HepG2 (cell line): ENCODE data around the gene LRTM2. TPM values are rescaled to one million over a fixed set of nuclear protein-coding genes. Genes with fewer than 3 reads are reported as not detected.

Experiments
- ATAC-seq: fragments of 200-7000 bp; cut with Tn5 transposase; 3 replicates; pipeline ENCODE4 v1.9.1; 2020; ENCODE audit warnings: mild to moderate bottlenecking, moderate library complexity
- BruUV-seq: library from RNA; stranded (reverse); fragments of 400-500 nt; replicated peaks from 2 replicates; lab custom pipeline; 2021; lab: Mats Ljungman, UMichigan
- CTCF ChIA-PET: fragments of 300-600 bp; formaldehyde crosslinking; extraction: SDS; loops from one replicate; lab custom pipeline; 2021; ENCODE audit warnings: low total read pairs, inconsistent platforms, low intra/inter-chr PET ratio; lab: Yijun Ruan, JAX
- POLR2A ChIA-PET: fragments of 350-600 bp; sonication (Branson Sonifier 250); formaldehyde crosslinking; loops from one replicate; lab custom pipeline; 2020; ENCODE audit warnings: antibody characterized with exemption, inconsistent platforms; lab: Yijun Ruan, JAX
- DNase-seq: peaks from one replicate; pipeline ENCODE4 v3.0.0-alpha.2; 2015; ENCODE audit warnings: low spot score
- FAIRE-seq: peaks from 3 replicates; lab custom pipeline; 2011; peaks lifted over from hg19 to GRCh38; lab: Jason Lieb, UNC
- H2AFZ ChIP-seq: one replicate; pipeline ENCODE4 v1.6.1; 2011; ENCODE audit warnings: low read length, inconsistent platforms
- H3K27ac ChIP-seq: fragments of 300-600 bp; 3 replicates; pipeline ENCODE4 v1.8.0; 2011; ENCODE audit warnings: mixed run types, mild to moderate bottlenecking, mixed read lengths, low read length, inconsistent platforms; ENCODE audit not compliant: insufficient read depth; ENCODE audit errors: extremely low read length
- H3K27me3 ChIP-seq, 2 experiments: fragments of 200-600 bp in 1 of 2; 2 replicates in 1 of 2; 3 replicates in 1 of 2; pipeline versions ENCODE4 v1.6.0 to v1.8.0; 2011; ENCODE audit warnings: low read length in 2 of 2, mild to moderate bottlenecking in 2 of 2, moderate library complexity in 2 of 2, inconsistent platforms in 1 of 2; ENCODE audit not compliant: insufficient read depth in 2 of 2, control insufficient read depth in 1 of 2
- H3K36me3 ChIP-seq, 2 experiments: fragments of 200-600 bp in 1 of 2; replicated peaks in 1 of 2; 2 replicates in 1 of 2; 3 replicates in 1 of 2; pipeline versions ENCODE4 v1.5.1 to v1.8.0; 2011; ENCODE audit warnings: low read length in 2 of 2, inconsistent platforms in 1 of 2; ENCODE audit not compliant: insufficient read depth in 2 of 2, control insufficient read depth in 1 of 2
- H3K4me1 ChIP-seq: 2 replicates; pipeline ENCODE4 v1.5.1; 2012; ENCODE audit warnings: low read length, inconsistent platforms; ENCODE audit not compliant: insufficient read depth
- H3K4me2 ChIP-seq: 2 replicates; pipeline ENCODE4 v1.6.0; 2011; ENCODE audit warnings: low read depth, low read length, inconsistent platforms
- H3K4me3 ChIP-seq, 3 experiments: fragments of 200-600 bp in 1 of 3; sonication (generic), shearing (Covaris generic) in 1 of 3; replicated peaks in 1 of 3; 2 replicates each; pipeline ENCODE4 v1.5.1; 2011 to 2016; ENCODE audit warnings: low read length in 3 of 3, inconsistent platforms in 2 of 3, low read depth in 2 of 3, mild to moderate bottlenecking in 2 of 3, control low read depth in 1 of 3, mixed read lengths in 1 of 3; ENCODE audit not compliant: insufficient read depth in 1 of 3
- H3K79me2 ChIP-seq: one replicate; pipeline ENCODE4 v1.6.1; 2011; ENCODE audit warnings: low read length, inconsistent platforms; ENCODE audit not compliant: insufficient read depth
- H3K9ac ChIP-seq: 2 replicates; pipeline ENCODE4 v1.6.0; 2011; ENCODE audit warnings: mild to moderate bottlenecking, low read depth, low read length, inconsistent platforms; ENCODE audit not compliant: insufficient read depth
- H3K9me3 ChIP-seq: 2 replicates; pipeline ENCODE4 v1.5.1; 2012; ENCODE audit warnings: mild to moderate bottlenecking, low read length
- H4K20me1 ChIP-seq: 2 replicates; pipeline ENCODE4 v1.6.0; 2011; ENCODE audit warnings: inconsistent platforms, mild to moderate bottlenecking, low read length, moderate library complexity; ENCODE audit not compliant: insufficient read depth
- HMGA1 ChIP-seq: sonication (generic); formaldehyde crosslinking; conservative IDR thresholded peaks from 2 replicates; pipeline ENCODE4 v1.4.0; 2020; ENCODE audit warnings: missing genetic modification reagents
- KLF13 ChIP-seq: sonication (generic); formaldehyde crosslinking; IDR thresholded peaks from 2 replicates; pipeline ENCODE4 v1.4.0; 2020; ENCODE audit warnings: mild to moderate bottlenecking, missing genetic modification reagents
- MAF1 ChIP-seq: sonication (generic); formaldehyde crosslinking; IDR thresholded peaks from 2 replicates; pipeline ENCODE4 v1.5.0; 2020; ENCODE audit warnings: missing genetic modification reagents, borderline replicate concordance
- RNF219 ChIP-seq: sonication (generic); formaldehyde crosslinking; IDR thresholded peaks from 2 replicates; pipeline ENCODE4 v1.5.0; 2020; ENCODE audit warnings: mild to moderate bottlenecking, missing genetic modification reagents
- SIX4 ChIP-seq: sonication (generic); formaldehyde crosslinking; IDR thresholded peaks from 2 replicates; pipeline ENCODE4 v1.4.0; 2020; ENCODE audit warnings: missing genetic modification reagents
- SRSF9 ChIP-seq: fragments of 200-400 bp; formaldehyde crosslinking; IDR thresholded peaks from 2 replicates; pipeline ENCODE4 v1.6.1; 2018; ENCODE audit warnings: borderline replicate concordance, mild to moderate bottlenecking, low read depth, low read length; ENCODE audit not compliant: insufficient read depth, poor library complexity, severe bottlenecking
- TOPORS ChIP-seq: sonication (generic); formaldehyde crosslinking; IDR thresholded peaks from 2 replicates; pipeline ENCODE4 v1.8.0; 2023; ENCODE audit warnings: mild to moderate bottlenecking, missing genetic modification reagents
- ZNF331 ChIP-seq: sonication (generic); formaldehyde crosslinking; IDR thresholded peaks from 2 replicates; pipeline ENCODE4 v1.4.0; 2020; ENCODE audit warnings: missing genetic modification reagents
- ZNF510 ChIP-seq: sonication (generic); formaldehyde crosslinking; IDR thresholded peaks from 2 replicates; pipeline ENCODE4 v1.4.0; 2020; ENCODE audit warnings: low read depth, mild to moderate bottlenecking, missing genetic modification reagents
- ZNF883 ChIP-seq: sonication (generic); formaldehyde crosslinking; IDR thresholded peaks from 2 replicates; pipeline ENCODE4 v1.5.1; 2020; ENCODE audit warnings: mild to moderate bottlenecking, missing genetic modification reagents; ENCODE audit errors: not compliant biosample characterization
- WGBS: methylation state at CpG from one replicate; pipeline ENCODE4 v1.1.6; 2017; ENCODE audit warnings: low lambda C conversion rate; 5-methylcytosine and 5-hydroxymethylcytosine counted together
- in situ Hi-C: cut with HindIII; loops from 2 replicates; pipeline ENCODE4 v1.10.0; 2017; ENCODE audit warnings: low pct_unique_long_range_greater_than_20kb; ENCODE audit not compliant: extremely low pct_ligation_motif_present
- intact Hi-C: fragments of 100-400 bp; cut with micrococcal nuclease; formaldehyde crosslinking; loops from one replicate; pipeline ENCODE4 v1.10.0; 2022; ENCODE audit not compliant: unreplicated experiment
- polyA plus RNA-seq, 8 experiments: library from polyadenylated mRNA; depleted of rRNA in 3 of 8; stranded (reverse) in 7 of 8; unstranded in 1 of 8; fragments of >200 nt; fragmentation: Illumina TruSeq in 4 of 8; extraction: Trizol in 4 of 8; gene quantifications; 2 replicates each; pipeline versions ENCODE4 v1.2.1 to v1.2.3, GENCODE V29; 2011 to 2016; ENCODE audit warnings: low read depth in 4 of 8, missing spikeins in 1 of 8, mixed read lengths in 1 of 8; ENCODE audit not compliant: insufficient read depth in 1 of 8
- total RNA-seq, 5 experiments: library from RNA; depleted of rRNA; stranded (reverse); fragments of >200 nt; fragmentation: Illumina TruSeq; extraction: Trizol; gene quantifications; 2 replicates each; pipeline ENCODE4 v1.2.3, GENCODE V29; 2016; ENCODE audit warnings: low read depth in 1 of 5
- TF ChIP-seq, protein P1 (sequence below): sonication (generic); formaldehyde crosslinking; IDR thresholded peaks from 2 replicates; pipeline ENCODE4 v1.9.0; 2022; ENCODE audit warnings: low read depth, missing genetic modification reagents
- TF ChIP-seq, protein P2 (sequence below): sonication (generic); formaldehyde crosslinking; IDR thresholded peaks from 2 replicates; pipeline ENCODE4 v1.4.0; 2020; ENCODE audit warnings: missing genetic modification reagents, borderline replicate concordance

The LRTM2 gene
- total and polyA plus RNA-seq, 2 of the 13 experiments (the other 11 are each of a cell fraction or from before 2014, with no cell fraction given) = 0.09 TPM; not detected in 1

GRCh38 chr12:1829306-1829900, 9.0 kb downstream of the LRTM2 start:
- no peak overlapping the region for H2AFZ ChIP-seq
- no peaks in the 10 kb centered on the region for H4K20me1 ChIP-seq
- H3K9ac ChIP-seq = no peak overlapping the region
- H3K4me3 ChIP-seq = no peak overlapping the region
- ChIA-PET POLR2A (no interaction called here), CTCF (no interaction called here)
- H3K4me2 ChIP-seq = no peak overlapping the region
- no peak overlapping the region for H3K27ac ChIP-seq
- in situ Hi-C loops (no loop called here), intact Hi-C loops (no loop called here)
- TF ChIP-seq, protein P1, sequence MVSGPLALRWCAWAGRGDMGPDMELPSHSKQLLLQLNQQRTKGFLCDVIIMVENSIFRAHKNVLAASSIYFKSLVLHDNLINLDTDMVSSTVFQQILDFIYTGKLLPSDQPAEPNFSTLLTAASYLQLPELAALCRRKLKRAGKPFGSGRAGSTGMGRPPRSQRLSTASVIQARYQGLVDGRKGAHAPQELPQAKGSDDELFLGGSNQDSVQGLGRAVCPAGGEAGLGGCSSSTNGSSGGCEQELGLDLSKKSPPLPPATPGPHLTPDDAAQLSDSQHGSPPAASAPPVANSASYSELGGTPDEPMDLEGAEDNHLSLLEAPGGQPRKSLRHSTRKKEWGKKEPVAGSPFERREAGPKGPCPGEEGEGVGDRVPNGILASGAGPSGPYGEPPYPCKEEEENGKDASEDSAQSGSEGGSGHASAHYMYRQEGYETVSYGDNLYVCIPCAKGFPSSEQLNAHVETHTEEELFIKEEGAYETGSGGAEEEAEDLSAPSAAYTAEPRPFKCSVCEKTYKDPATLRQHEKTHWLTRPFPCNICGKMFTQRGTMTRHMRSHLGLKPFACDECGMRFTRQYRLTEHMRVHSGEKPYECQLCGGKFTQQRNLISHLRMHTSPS = no peak
- no peak for TF ChIP-seq KLF13
- TF ChIP-seq SIX4 (CRISPR knock-in tag) = no peak
- TF ChIP-seq ZNF331 (CRISPR knock-in tag) = no peak
- TF ChIP-seq HMGA1 (CRISPR knock-in tag) = no peak
- TF ChIP-seq SRSF9 = no peak
- TF ChIP-seq ZNF883 = no peak
- TF ChIP-seq, protein P2, sequence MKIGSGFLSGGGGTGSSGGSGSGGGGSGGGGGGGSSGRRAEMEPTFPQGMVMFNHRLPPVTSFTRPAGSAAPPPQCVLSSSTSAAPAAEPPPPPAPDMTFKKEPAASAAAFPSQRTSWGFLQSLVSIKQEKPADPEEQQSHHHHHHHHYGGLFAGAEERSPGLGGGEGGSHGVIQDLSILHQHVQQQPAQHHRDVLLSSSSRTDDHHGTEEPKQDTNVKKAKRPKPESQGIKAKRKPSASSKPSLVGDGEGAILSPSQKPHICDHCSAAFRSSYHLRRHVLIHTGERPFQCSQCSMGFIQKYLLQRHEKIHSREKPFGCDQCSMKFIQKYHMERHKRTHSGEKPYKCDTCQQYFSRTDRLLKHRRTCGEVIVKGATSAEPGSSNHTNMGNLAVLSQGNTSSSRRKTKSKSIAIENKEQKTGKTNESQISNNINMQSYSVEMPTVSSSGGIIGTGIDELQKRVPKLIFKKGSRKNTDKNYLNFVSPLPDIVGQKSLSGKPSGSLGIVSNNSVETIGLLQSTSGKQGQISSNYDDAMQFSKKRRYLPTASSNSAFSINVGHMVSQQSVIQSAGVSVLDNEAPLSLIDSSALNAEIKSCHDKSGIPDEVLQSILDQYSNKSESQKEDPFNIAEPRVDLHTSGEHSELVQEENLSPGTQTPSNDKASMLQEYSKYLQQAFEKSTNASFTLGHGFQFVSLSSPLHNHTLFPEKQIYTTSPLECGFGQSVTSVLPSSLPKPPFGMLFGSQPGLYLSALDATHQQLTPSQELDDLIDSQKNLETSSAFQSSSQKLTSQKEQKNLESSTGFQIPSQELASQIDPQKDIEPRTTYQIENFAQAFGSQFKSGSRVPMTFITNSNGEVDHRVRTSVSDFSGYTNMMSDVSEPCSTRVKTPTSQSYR (CRISPR knock-in tag) = no peak
- TF ChIP-seq ZNF510 (CRISPR knock-in tag) = no peak
- TF ChIP-seq TOPORS (CRISPR knock-in tag) = no peak
- TF ChIP-seq MAF1 (CRISPR knock-in tag) = no peak
- no peak for TF ChIP-seq RNF219 (CRISPR knock-in tag)
- no peaks in the 10 kb centered on the region for H3K36me3 ChIP-seq
- FAIRE-seq (no peak), DNase-seq (no peak), ATAC-seq (no peak)
- no peaks in the 10 kb centered on the region for H3K9me3 ChIP-seq
- peaks cover 6 to 39% of the 10 kb centered on the region in 2 experiments; a peak in 4 of 5 replicates for H3K27me3 ChIP-seq
- BruUV-seq = no TSS peak
- 39% methylated on average over 8 of the region's 11 CpGs for WGBS
- no peaks in the 10 kb centered on the region for H3K79me2 ChIP-seq
- peaks cover 37% of the 10 kb centered on the region for H3K4me1 ChIP-seq
